Naive B cell (primary cell): ENCODE measurements around the gene OR6M1. TPM values are rescaled to one million over a fixed set of nuclear protein-coding genes. Genes with fewer than 3 reads are reported as not detected.
A peak's percentile ranks its signal among the peaks of the same experiment; 100 is the strongest.

ENCODE experiments used
- ATAC-seq, 2 donors: fragments of 150-1000 bp; cut with Tn5 transposase; 2 replicates each; pipeline ENCODE4 v1.10.0; 2021; ENCODE audit warnings: low read depth in 2 of 2, mild to moderate bottlenecking in 2 of 2, moderate library complexity in 2 of 2
- DNase-seq: peaks from one replicate; pipeline ENCODE4 v3.0.0; 2022
- H3K27ac Mint-ChIP-seq, 6 donors: one replicate each; pipeline ENCODE4 v1.8.0; 2020 to 2022; ENCODE audit warnings: mild to moderate bottlenecking in 6 of 6, mixed read lengths in 6 of 6, moderate library complexity in 5 of 6, inconsistent platforms in 2 of 6
- H3K27me3 Mint-ChIP-seq, 3 donors: one replicate each; pipeline ENCODE4 v1.8.0; 2021 to 2022; ENCODE audit warnings: mixed read lengths in 3 of 3, mild to moderate bottlenecking in 1 of 3
- H3K36me3 Mint-ChIP-seq, 2 donors: one replicate each; pipeline ENCODE4 v1.8.0; 2020 to 2022; ENCODE audit warnings: mixed read lengths in 2 of 2, inconsistent platforms in 1 of 2, mild to moderate bottlenecking in 1 of 2
- H3K4me1 Mint-ChIP-seq, 3 donors: one replicate each; pipeline ENCODE4 v1.8.0; 2020 to 2022; ENCODE audit warnings: mixed read lengths in 3 of 3, inconsistent platforms in 1 of 3, mild to moderate bottlenecking in 1 of 3, moderate library complexity in 1 of 3
- H3K4me3 Mint-ChIP-seq, 8 donors: one replicate each; pipeline ENCODE4 v1.8.0; 2020 to 2022; ENCODE audit warnings: mild to moderate bottlenecking in 8 of 8, mixed read lengths in 8 of 8, moderate library complexity in 8 of 8, inconsistent platforms in 2 of 8
- H3K9me3 Mint-ChIP-seq, 7 donors: one replicate each; pipeline ENCODE4 v1.8.0; 2020 to 2022; ENCODE audit warnings: mixed read lengths in 7 of 7, mild to moderate bottlenecking in 5 of 7, inconsistent platforms in 2 of 7, moderate library complexity in 1 of 7
- polyA plus RNA-seq, 6 donors: library from polyadenylated mRNA; unstranded; fragments of 300-500 nt; fragmentation: Illumina TruSeq; gene quantifications; one replicate each; pipeline ENCODE4 v1.2.3, GENCODE V29; 2021; ENCODE audit warnings: low read depth in 6 of 6

Gene OR6M1
- polyA plus RNA-seq, 6 donors from 2014 or later, result not detected

- no peaks in the 10 kb centered on the region for H3K4me1 Mint-ChIP-seq
Observed at GRCh38 chr11:123800036-123800435, 6.1 kb downstream of the OR6M1 start.

GRCh38 chr11:123799438-123799837 lies 6.7 kb downstream of the OR6M1 start:
- Mint-ChIP-seq H3K27ac (no peak overlapping the region), H3K36me3 (no peaks in the 10 kb centered on the region), H3K4me3 (no peak overlapping the region), H3K4me1 (no peaks in the 10 kb centered on the region), H3K9me3 (peaks cover 0 to 2% (median 0%) of the 10 kb centered on the region in 7 donors), H3K27me3 (peaks cover 0 to 15% (median 2%) of the 10 kb centered on the region in 3 donors)
- DNase-seq (no peak), ATAC-seq (no peak)

More at GRCh38 chr11:123800036-123800435, 6.1 kb downstream of the OR6M1 start:
- peaks cover 0 to 2% (median 0%) of the 10 kb centered on the region in 7 donors for H3K9me3 Mint-ChIP-seq
- H3K27me3 Mint-ChIP-seq, result peaks cover 0 to 15% (median 0%) of the 10 kb centered on the region in 3 donors
- no peak overlapping the region for H3K27ac Mint-ChIP-seq
- ATAC-seq, result no peak
- no peak overlapping the region for H3K4me3 Mint-ChIP-seq
- H3K36me3 Mint-ChIP-seq, result no peaks in the 10 kb centered on the region
- no peak for DNase-seq

GRCh38 chr11:123798513-123799252 lies 7.5 kb downstream of the OR6M1 start:
- Mint-ChIP-seq H3K27ac (peak overlapping the region in 1 of 6 donors; percentile 40), H3K4me3 (no peak overlapping the region), H3K9me3 (peaks cover 0 to 2% (median 0%) of the 10 kb centered on the region in 7 donors)

GRCh38 chr11:123798079-123798478 lies 8.1 kb downstream of the OR6M1 start:
- Mint-ChIP-seq H3K9me3 (peaks cover 0 to 2% (median 0%) of the 10 kb centered on the region in 7 donors), H3K36me3 (no peaks in the 10 kb centered on the region), H3K27me3 (peaks cover 0 to 15% (median 9%) of the 10 kb centered on the region in 3 donors), H3K4me1 (no peaks in the 10 kb centered on the region), H3K4me3 (no peak overlapping the region), H3K27ac (peak overlapping the region in 2 of 6 donors; percentile 40 to 58)
- DNase-seq (no peak), ATAC-seq (no peak)

More at GRCh38 chr11:123798513-123799252, 7.5 kb downstream of the OR6M1 start:
- DNase-seq, result no peak
- Mint-ChIP-seq H3K36me3 (no peaks in the 10 kb centered on the region), H3K27me3 (peaks cover 0 to 15% (median 9%) of the 10 kb centered on the region in 3 donors), H3K4me1 (no peaks in the 10 kb centered on the region)
- no peak for ATAC-seq

GRCh38 chr11:123797541-123797940 lies 8.6 kb downstream of the OR6M1 start:
- peaks cover 0 to 2% (median 0%) of the 10 kb centered on the region in 7 donors for H3K9me3 Mint-ChIP-seq
- H3K36me3 Mint-ChIP-seq, result no peaks in the 10 kb centered on the region
- no peak for DNase-seq
- ATAC-seq, result no peak
- H3K27me3 Mint-ChIP-seq, result peaks cover 0 to 15% (median 9%) of the 10 kb centered on the region in 3 donors
- no peaks in the 10 kb centered on the region for H3K4me1 Mint-ChIP-seq
- peak overlapping the region in 2 of 6 donors; percentile 48 to 58 for H3K27ac Mint-ChIP-seq
- H3K4me3 Mint-ChIP-seq, result no peak overlapping the region

- peaks cover 0 to 15% (median 9%) of the 10 kb centered on the region in 3 donors for H3K27me3 Mint-ChIP-seq
- no peak overlapping the region for H3K4me3 Mint-ChIP-seq
- H3K4me1 Mint-ChIP-seq, result no peaks in the 10 kb centered on the region
- no peaks in the 10 kb centered on the region for H3K36me3 Mint-ChIP-seq
- DNase-seq (no peak), ATAC-seq (no peak)
- H3K27ac Mint-ChIP-seq, result no peak overlapping the region
- H3K9me3 Mint-ChIP-seq, result peaks cover 0 to 3% (median 0%) of the 10 kb centered on the region in 7 donors
Observed at GRCh38 chr11:123797114-123797513, 9.0 kb downstream of the OR6M1 start.

GRCh38 chr11:123796226-123796625 lies 9.9 kb downstream of the OR6M1 start:
- Mint-ChIP-seq H3K36me3 (no peaks in the 10 kb centered on the region), H3K9me3 (peaks cover 0 to 3% (median 0%) of the 10 kb centered on the region in 7 donors), H3K27me3 (peaks cover 0 to 10% (median 9%) of the 10 kb centered on the region in 3 donors), H3K27ac (no peak overlapping the region), H3K4me3 (no peak overlapping the region), H3K4me1 (no peaks in the 10 kb centered on the region)
- no peak for DNase-seq
- ATAC-seq, result no peak

GRCh38 chr11:123783536-123783935 lies 22.6 kb downstream of the OR6M1 start:
- ATAC-seq, result no peak
- H3K27me3 Mint-ChIP-seq, result peaks cover 8 to 23% (median 23%) of the 10 kb centered on the region in 3 donors

GRCh38 chr11:123778511-123778910 lies 27.6 kb downstream of the OR6M1 start:
- H3K27me3 Mint-ChIP-seq, result peaks cover 14 to 24% (median 16%) of the 10 kb centered on the region in 3 donors
- no peak for DNase-seq
- H3K36me3 Mint-ChIP-seq, result no peaks in the 10 kb centered on the region
- no peak overlapping the region for H3K4me3 Mint-ChIP-seq
- no peak for ATAC-seq
- no peaks in the 10 kb centered on the region for H3K4me1 Mint-ChIP-seq
- H3K27ac Mint-ChIP-seq, result no peak overlapping the region
- peaks cover 0 to 5% (median 0%) of the 10 kb centered on the region in 7 donors for H3K9me3 Mint-ChIP-seq

More at GRCh38 chr11:123783536-123783935, 22.6 kb downstream of the OR6M1 start:
- H3K4me1 Mint-ChIP-seq, result no peaks in the 10 kb centered on the region
- H3K9me3 Mint-ChIP-seq, result peaks cover 2 to 9% (median 5%) of the 10 kb centered on the region in 7 donors
- DNase-seq, result no peak
- no peak overlapping the region for H3K27ac Mint-ChIP-seq
- no peaks in the 10 kb centered on the region for H3K36me3 Mint-ChIP-seq
- H3K4me3 Mint-ChIP-seq, result no peak overlapping the region

GRCh38 chr11:123775715-123776549 lies 30.2 kb downstream of the OR6M1 start:
- no peak for ATAC-seq
- Mint-ChIP-seq H3K9me3 (peaks cover 3 to 9% (median 5%) of the 10 kb centered on the region in 7 donors), H3K4me1 (no peaks in the 10 kb centered on the region), H3K36me3 (no peaks in the 10 kb centered on the region), H3K27ac (no peak overlapping the region), H3K4me3 (no peak overlapping the region), H3K27me3 (peaks cover 11 to 19% (median 14%) of the 10 kb centered on the region in 3 donors)
- no peak for DNase-seq

GRCh38 chr11:123775289-123775688 lies 30.9 kb downstream of the OR6M1 start:
- H3K4me1 Mint-ChIP-seq, result no peaks in the 10 kb centered on the region
- H3K9me3 Mint-ChIP-seq, result peaks cover 3 to 11% (median 6%) of the 10 kb centered on the region in 7 donors
- H3K27ac Mint-ChIP-seq, result no peak overlapping the region
- H3K4me3 Mint-ChIP-seq, result no peak overlapping the region
- no peak for ATAC-seq
- H3K36me3 Mint-ChIP-seq, result no peaks in the 10 kb centered on the region
- H3K27me3 Mint-ChIP-seq, result peaks cover 8 to 21% (median 14%) of the 10 kb centered on the region in 3 donors
- no peak for DNase-seq

GRCh38 chr11:123773959-123774358 lies 32.2 kb downstream of the OR6M1 start:
- DNase-seq (no peak), ATAC-seq (no peak)
- peaks cover 5 to 15% (median 9%) of the 10 kb centered on the region in 3 donors for H3K27me3 Mint-ChIP-seq
- no peak overlapping the region for H3K4me3 Mint-ChIP-seq
- H3K9me3 Mint-ChIP-seq, result peaks cover 3 to 11% (median 4%) of the 10 kb centered on the region in 7 donors
- H3K27ac Mint-ChIP-seq, result no peak overlapping the region
- H3K4me1 Mint-ChIP-seq, result no peaks in the 10 kb centered on the region
- no peaks in the 10 kb centered on the region for H3K36me3 Mint-ChIP-seq

GRCh38 chr11:123773026-123773425 lies 33.1 kb downstream of the OR6M1 start:
- DNase-seq, result no peak
- H3K4me1 Mint-ChIP-seq, result no peaks in the 10 kb centered on the region
- no peak for ATAC-seq
- no peak overlapping the region for H3K27ac Mint-ChIP-seq
- peaks cover under 1 to 15% (median 4%) of the 10 kb centered on the region in 3 donors for H3K27me3 Mint-ChIP-seq
- peaks cover 0 to 7% of the 10 kb centered on the region in 2 donors for H3K36me3 Mint-ChIP-seq
- no peak overlapping the region for H3K4me3 Mint-ChIP-seq
- peaks cover 3 to 11% (median 4%) of the 10 kb centered on the region in 7 donors for H3K9me3 Mint-ChIP-seq
